Measurements from ENCODE around the gene TBX1. TPM values are rescaled to one million over a fixed set of nuclear protein-coding genes. Genes with fewer than 3 reads are reported as not detected.

Gene TBX1
- total RNA-seq, 3 donors from 2014 or later = 0.96 to 9.2 (median 2.9) TPM

DNA sequence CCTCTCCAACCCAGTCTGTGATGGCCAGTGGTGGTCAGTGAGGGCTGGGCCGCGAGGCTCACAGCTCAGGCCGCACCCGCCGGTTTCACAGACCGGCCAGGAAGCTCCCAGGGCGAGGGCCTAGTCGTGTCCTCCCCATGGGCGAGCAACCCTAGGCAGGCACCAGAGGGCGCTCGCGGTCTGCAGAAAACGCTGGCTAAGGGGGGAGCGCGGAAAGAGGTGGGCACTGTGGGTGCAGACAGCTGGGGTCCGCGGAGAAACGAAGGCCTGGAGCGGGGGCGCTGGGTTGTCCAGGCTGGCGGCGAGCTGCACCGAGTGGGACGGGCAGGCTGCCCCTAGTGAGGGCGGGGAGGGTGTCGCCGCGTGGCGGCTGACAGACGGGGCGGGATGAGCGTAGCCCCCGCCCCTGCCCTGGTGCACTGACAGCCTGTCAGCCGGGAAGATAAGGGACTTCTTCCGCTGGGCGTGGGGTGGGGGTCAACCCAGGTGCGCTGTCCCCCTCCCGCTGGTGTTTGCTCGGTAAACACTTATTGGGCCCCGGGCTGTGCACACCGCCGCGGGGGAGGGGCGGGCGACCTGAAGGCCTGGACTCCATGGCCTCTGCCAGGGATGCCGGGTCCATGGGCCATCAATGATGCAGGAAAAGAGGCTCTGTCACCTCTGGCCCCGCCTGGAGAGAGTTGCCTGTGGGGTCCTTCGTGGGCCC, 29.8 kb upstream of the TBX1 start:
- Histone ChIP-seq H3K27ac (no peak overlapping the region), H3K4me3 (peak overlapping the region; percentile 24 to 62 (median 41)), H3K4me1 (no peaks in the 10 kb centered on the region), H3K9me3 (no peaks in the 10 kb centered on the region), H3K27me3 (no peaks in the 10 kb centered on the region), H3K36me3 (no peaks in the 10 kb centered on the region)
- intact Hi-C loops (cut with DNase I; ENCODE audit: low total_unique reads) = loop anchor here (5.0 kb wide), 2 partner anchors 186 to 381 kb away; no protein-coding TSS in a partner anchor
- peak; percentile 60 to 85 for DNase-seq (ENCODE audit: low spot score in 2 of 2)
- TF ChIP-seq, protein P1, sequence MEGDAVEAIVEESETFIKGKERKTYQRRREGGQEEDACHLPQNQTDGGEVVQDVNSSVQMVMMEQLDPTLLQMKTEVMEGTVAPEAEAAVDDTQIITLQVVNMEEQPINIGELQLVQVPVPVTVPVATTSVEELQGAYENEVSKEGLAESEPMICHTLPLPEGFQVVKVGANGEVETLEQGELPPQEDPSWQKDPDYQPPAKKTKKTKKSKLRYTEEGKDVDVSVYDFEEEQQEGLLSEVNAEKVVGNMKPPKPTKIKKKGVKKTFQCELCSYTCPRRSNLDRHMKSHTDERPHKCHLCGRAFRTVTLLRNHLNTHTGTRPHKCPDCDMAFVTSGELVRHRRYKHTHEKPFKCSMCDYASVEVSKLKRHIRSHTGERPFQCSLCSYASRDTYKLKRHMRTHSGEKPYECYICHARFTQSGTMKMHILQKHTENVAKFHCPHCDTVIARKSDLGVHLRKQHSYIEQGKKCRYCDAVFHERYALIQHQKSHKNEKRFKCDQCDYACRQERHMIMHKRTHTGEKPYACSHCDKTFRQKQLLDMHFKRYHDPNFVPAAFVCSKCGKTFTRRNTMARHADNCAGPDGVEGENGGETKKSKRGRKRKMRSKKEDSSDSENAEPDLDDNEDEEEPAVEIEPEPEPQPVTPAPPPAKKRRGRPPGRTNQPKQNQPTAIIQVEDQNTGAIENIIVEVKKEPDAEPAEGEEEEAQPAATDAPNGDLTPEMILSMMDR (IDR thresholded peaks at IDR 0.05) = peak; percentile 87 to 98 (median 98)
- TF ChIP-seq POLR2AphosphoS5 (IDR thresholded peaks at IDR 0.05) (peak in 1 of 3 donors; percentile 36), POLR2A (IDR thresholded peaks at IDR 0.05) (no peak)

DNA sequence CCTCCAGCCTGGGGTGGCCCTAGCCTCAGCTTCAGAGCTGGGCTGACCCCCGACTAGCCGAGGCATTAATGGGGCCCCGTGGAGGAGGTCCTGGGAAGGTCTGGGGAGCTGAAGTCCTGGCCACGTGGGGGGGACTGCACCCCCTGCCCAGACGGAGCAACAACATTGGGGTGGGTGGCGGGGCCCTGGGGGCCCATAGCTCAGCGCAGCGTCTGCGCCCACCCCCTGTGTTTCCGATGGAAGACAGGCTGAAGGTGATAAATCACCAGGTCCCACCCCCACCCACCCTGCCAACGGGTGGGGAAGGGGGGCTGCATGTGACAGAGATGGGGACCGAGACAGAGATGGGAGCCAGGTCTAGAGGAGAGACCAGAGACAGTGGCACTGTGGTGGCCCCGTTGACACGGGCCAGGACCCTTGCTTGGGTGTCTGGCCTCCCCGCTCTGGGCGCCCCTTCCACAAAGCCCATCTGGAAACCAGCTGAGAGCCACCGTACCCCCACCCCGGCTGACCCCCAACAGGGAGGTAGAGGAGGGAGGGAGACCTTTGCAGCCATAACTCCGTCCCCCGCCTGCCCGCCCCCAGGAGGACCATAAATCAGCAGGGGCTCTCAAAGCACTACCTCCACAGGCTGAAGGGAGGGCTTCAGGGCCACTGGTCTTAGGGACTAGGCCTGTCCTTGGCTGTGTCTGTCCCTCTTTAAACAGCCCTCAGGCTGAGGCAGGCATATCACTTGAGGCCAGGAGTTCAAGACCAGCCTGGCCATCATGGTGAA, 29.0 kb upstream of the TBX1 start:
- intact Hi-C loops (cut with DNase I; ENCODE audit: low total_unique reads) = loop anchor here (5.0 kb wide), 2 partner anchors 186 to 381 kb away; no protein-coding TSS in a partner anchor
- TF ChIP-seq, protein P1 (IDR thresholded peaks at IDR 0.05) = no peak
- TF ChIP-seq POLR2A (IDR thresholded peaks at IDR 0.05) (no peak), POLR2AphosphoS5 (IDR thresholded peaks at IDR 0.05) (no peak)
- no peak for DNase-seq (ENCODE audit: low spot score in 2 of 2)
- H3K27me3 ChIP-seq = no peaks in the 10 kb centered on the region
- no peaks in the 10 kb centered on the region for H3K4me1 ChIP-seq
- H3K36me3 ChIP-seq = no peaks in the 10 kb centered on the region
- H3K27ac ChIP-seq = no peak overlapping the region
- H3K9me3 ChIP-seq = no peaks in the 10 kb centered on the region
- no peak overlapping the region for H3K4me3 ChIP-seq

DNA sequence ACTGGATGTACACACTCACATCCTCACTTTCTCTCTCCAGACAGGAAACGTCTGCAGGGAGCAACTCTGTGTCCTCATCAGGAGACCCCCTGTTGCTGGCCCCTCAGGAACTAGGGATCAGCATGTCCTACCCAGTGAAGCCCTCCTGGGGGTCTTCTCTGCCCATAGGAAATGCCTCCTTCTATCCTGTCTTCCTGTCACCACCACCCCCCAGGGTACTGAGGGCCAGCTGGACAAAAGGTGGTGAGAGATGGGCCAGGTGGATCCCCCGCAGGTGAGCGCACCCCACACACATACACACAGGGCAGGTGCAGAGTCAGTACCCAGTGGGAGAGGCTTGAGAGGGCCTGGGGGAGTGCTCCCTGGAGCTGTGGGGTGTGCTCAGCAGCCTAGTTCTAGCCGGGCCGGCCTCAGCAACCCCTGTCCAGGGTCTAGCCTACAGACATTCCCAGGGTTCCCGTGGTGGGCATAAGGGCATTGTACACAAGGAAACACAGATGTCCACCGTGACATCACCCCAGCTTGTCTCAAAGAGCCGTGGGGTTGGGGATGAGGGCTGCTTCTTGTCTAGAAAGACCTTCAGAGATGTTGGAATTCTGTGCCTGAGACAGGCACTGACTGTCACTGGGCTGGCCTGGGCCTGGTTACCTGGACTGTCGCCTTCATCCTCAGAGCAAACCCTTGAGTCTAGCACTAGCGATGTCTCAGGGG, 28.0 kb upstream of the TBX1 start:
- TF ChIP-seq POLR2AphosphoS5 (IDR thresholded peaks at IDR 0.05) (no peak), POLR2A (IDR thresholded peaks at IDR 0.05) (no peak)
- TF ChIP-seq, protein P1 (IDR thresholded peaks at IDR 0.05) = no peak
- Histone ChIP-seq H3K4me1 (no peaks in the 10 kb centered on the region), H3K36me3 (no peaks in the 10 kb centered on the region), H3K9me3 (no peaks in the 10 kb centered on the region), H3K27ac (no peak overlapping the region), H3K27me3 (no peaks in the 10 kb centered on the region), H3K4me3 (no peak overlapping the region)
- intact Hi-C loops (cut with DNase I; ENCODE audit: low total_unique reads) = loop anchor here (5.0 kb wide), 2 partner anchors 185 to 380 kb away; no protein-coding TSS in a partner anchor
- no peak for DNase-seq (ENCODE audit: low spot score in 2 of 2)

DNA sequence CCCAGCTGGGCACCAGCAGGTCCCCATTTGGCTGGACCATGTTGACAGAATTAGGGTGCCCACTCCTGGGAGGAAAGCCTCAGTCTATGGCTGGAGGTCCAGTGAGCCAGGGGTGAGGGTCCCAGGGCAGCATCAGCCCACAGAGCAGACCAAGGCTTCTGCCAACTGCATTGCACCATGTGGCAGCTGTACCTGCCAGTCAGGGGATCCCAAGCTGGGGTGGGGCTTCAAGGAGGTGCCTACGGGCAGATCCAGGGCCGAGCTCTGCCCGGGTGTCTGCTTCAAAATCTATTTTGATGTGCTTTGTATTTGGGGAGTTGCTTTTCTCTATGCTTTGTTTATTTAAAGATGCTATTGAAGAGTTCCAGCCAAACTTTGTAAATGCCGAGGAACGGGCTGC, 26.8 kb upstream of the TBX1 start:
- H3K36me3 ChIP-seq = no peaks in the 10 kb centered on the region
- intact Hi-C loops (cut with DNase I; ENCODE audit: low total_unique reads) = loop anchor here (5.0 kb wide), 2 partner anchors 184 to 379 kb away; no protein-coding TSS in a partner anchor
- no peak overlapping the region for H3K4me3 ChIP-seq
- no peaks in the 10 kb centered on the region for H3K4me1 ChIP-seq
- TF ChIP-seq, protein P1 (IDR thresholded peaks at IDR 0.05) = no peak
- TF ChIP-seq POLR2A (IDR thresholded peaks at IDR 0.05) (no peak), POLR2AphosphoS5 (IDR thresholded peaks at IDR 0.05) (no peak)
- H3K27me3 ChIP-seq = no peaks in the 10 kb centered on the region
- no peak overlapping the region for H3K27ac ChIP-seq
- no peak for DNase-seq (ENCODE audit: low spot score in 2 of 2)
- H3K9me3 ChIP-seq = no peaks in the 10 kb centered on the region
